Vagina (tissue), 2 donors: ENCODE data around the gene EEF1E1.

Source experiments
- CTCF ChIP-seq, 3 experiments: fragments of 450-650 bp in 2 of 3; fragments of 200-600 bp in 1 of 3; sonication (generic) in 1 of 3; IDR thresholded peaks; one replicate each; pipeline ENCODE4 v1.5.1; 2017 to 2019; ENCODE audit warnings: antibody characterized with exemption in 3 of 3, mild to moderate bottlenecking in 2 of 3, moderate library complexity in 2 of 3
- POLR2A ChIP-seq, 2 donors: fragments of 450-650 bp; IDR thresholded peaks; one replicate each; pipeline ENCODE4 v1.6.1; 2017; ENCODE audit warnings: antibody characterized with exemption in 2 of 2, mild to moderate bottlenecking in 2 of 2, moderate library complexity in 2 of 2

- TF ChIP-seq CTCF (IDR thresholded peaks at IDR 0.05) (no peak), POLR2A (IDR thresholded peaks at IDR 0.05) (no peak)
Measured at GRCh38 chr6:8047541-8048292, 54.6 kb downstream of the EEF1E1 start.
